Suppressor macrophage treated with lipopolysaccharide for 1 hour (primary cell): Measurements from ENCODE around the gene TNRC6B.

Experiments
- DNase-seq, 3 donors: peaks; one replicate each; pipeline ENCODE4 v3.0.0-alpha.2; 2020 to 2022

The TNRC6B gene

DNA sequence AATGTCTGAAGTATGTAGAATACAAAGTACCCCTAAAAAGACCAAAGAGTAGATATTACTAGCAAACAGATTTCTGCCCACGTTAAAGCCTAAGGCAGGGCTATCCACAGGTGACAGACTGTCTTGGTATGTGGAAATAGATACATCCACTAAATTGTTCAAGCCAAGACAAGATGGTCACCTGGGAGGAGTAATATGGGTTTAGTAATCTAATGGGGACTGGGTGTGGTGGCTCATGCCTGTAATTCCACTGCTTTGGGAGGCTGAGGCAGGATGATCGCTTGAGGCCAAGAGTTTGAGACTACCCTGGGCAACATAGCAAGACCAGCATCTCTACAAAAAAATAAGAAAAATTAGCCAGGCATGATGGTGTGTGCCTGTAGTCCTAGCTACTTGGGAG is 200.2 kb downstream of the TNRC6B start:
- no peak for DNase-seq

DNA sequence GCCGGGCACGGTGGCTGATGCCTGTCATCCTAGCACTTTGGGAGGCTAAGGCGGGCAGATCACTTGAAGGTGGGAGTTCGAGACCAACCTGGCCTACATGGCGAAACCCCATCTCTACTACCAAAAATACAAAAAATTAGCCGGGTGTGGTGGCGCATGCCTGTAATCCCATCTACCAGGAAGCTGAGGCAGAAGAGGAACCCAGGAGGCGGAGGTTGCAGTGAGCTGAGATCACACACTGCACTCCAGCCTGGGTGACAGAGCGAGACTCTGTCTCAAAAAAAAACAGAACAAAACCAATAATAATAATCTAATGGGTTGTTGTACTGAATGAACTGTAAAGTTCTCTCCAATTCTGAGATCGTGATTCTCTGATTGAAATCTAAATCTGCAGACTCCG is 200.7 kb downstream of the TNRC6B start:
- peak; percentile 34 to 47 (median 47) for DNase-seq

DNA sequence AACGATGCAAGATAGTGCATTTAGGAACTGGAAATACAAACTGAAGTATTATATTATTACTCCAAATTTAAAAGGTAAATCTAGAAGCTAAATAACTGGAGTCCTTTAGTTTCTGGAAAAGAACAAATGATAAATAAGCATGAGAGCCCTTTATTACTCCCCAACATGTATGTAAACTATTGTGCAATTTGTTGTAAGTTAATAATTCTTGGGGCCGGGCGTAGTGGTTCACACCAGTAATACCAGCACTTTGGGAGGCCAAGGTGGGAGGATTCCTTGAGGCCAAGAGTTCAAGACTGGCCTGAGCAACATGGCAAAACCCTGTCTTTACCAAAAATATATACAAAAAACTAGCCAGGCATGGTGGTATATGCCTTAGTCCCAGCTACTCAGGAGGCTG is 203.7 kb downstream of the TNRC6B start:
- no peak for DNase-seq

DNA sequence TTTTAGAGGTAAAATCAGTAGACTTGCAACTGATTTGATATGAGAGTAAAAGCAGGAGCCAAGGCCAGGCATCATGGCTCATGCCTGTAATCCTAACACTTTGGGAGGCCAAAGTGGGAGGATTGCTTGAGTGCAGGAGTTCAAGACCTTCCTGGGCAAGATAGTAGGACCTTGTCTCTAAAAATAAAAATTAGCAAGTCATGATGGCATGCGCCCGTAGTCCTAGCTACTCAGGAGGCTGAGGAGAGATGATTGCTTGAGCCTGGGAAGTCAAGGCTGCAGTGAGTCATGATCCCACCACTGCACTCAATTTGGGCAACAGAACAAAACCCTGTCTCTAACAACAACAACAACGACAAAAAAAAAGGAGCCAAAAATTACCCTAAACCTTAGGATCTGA is 206.2 kb downstream of the TNRC6B start:
- DNase-seq: peak; percentile 46 to 60 (median 54)

DNA sequence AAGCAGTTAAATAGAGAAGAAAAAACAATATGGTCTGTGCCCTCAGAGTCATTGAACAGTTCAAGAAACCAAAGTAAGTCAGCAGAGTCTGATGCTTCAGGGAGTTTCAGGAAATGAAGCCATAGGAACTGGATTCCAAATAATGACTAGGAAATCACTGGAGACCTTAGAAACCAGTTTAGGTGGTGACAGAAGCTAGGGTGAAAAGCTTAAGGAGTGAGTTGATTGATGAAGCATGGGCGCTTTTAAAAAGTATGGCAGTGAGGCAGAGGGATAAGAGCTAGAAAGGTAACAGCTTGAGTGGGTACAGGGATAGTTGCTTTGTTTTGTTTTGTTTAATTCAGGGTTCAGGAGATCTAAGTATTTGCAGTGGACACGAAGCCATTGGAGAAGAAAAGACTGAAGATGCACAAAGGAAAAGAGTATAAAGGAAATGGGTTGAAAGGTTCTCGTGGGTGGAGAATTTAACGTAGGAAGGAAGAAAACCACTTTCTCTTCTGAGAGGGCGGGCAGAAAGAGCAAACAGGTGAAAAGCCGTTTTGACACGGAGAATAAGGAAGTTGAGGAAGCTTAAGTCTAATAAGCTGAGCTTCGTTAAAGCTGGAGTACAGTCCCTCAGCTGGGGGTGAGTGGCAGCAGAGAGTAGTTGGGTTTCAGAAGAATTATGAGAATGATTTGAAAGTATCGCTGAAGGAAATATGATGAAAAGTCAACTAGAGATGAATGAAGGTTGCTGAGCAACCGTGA is 207.5 kb downstream of the TNRC6B start:
- peak; percentile 37 to 51 (median 39) for DNase-seq
